Naive thymus-derived CD8-positive, alpha-beta T cell (primary cell): ENCODE data around the gene ARHGAP6. TPM values are rescaled to one million over a fixed set of nuclear protein-coding genes. Genes with fewer than 3 reads are reported as not detected.
"Not testable (repeated sequence)": the region's sequence is repeated elsewhere in the genome, so short reads cannot be mapped to it uniquely, and the experiment has no call there.

Source experiments
- ATAC-seq, 2 donors: fragments of 150-1000 bp; cut with Tn5 transposase in 1 of 2; sonication (Bioruptor Pico), chemical (Tn5 transposase) in 1 of 2; 1 replicate in 1 of 2; 2 replicates in 1 of 2; pipeline ENCODE4 v1.10.0; 2021; ENCODE audit warnings: mild to moderate bottlenecking in 2 of 2, moderate library complexity in 2 of 2
- POLR2A ChIA-PET: fragments of 350-600 bp; sonication (Branson Sonifier 250); formaldehyde crosslinking; loops from one replicate; lab custom pipeline; 2021; ENCODE audit warnings: antibody characterized with exemption; lab: Charles Lee
- DNase-seq, 10 donors: peaks; one replicate each; pipeline versions ENCODE4 v3.0.0 to v3.0.0-alpha.2; 2020 to 2022
- H3K27ac Mint-ChIP-seq, 10 donors: one replicate each; pipeline ENCODE4 v1.8.0; 2020 to 2022; ENCODE audit warnings: mild to moderate bottlenecking in 10 of 10, mixed read lengths in 10 of 10, moderate library complexity in 4 of 10, inconsistent platforms in 1 of 10
- H3K27me3 Mint-ChIP-seq, 5 donors: one replicate each; pipeline ENCODE4 v1.8.0; 2021 to 2022; ENCODE audit warnings: mixed read lengths in 5 of 5
- H3K36me3 Mint-ChIP-seq, 3 donors: one replicate each; pipeline ENCODE4 v1.8.0; 2020 to 2022; ENCODE audit warnings: mixed read lengths in 3 of 3, mild to moderate bottlenecking in 2 of 3, inconsistent platforms in 1 of 3
- H3K4me1 Mint-ChIP-seq, 4 donors: one replicate each; pipeline ENCODE4 v1.8.0; 2021 to 2022; ENCODE audit warnings: mixed read lengths in 4 of 4
- H3K4me3 Mint-ChIP-seq, 10 donors: one replicate each; pipeline ENCODE4 v1.8.0; 2020 to 2022; ENCODE audit warnings: mild to moderate bottlenecking in 10 of 10, mixed read lengths in 10 of 10, moderate library complexity in 6 of 10, inconsistent platforms in 1 of 10
- H3K9me3 Mint-ChIP-seq, 9 donors: one replicate each; pipeline ENCODE4 v1.8.0; 2020 to 2022; ENCODE audit warnings: mixed read lengths in 9 of 9, mild to moderate bottlenecking in 3 of 9, inconsistent platforms in 1 of 9, moderate library complexity in 1 of 9
- polyA plus RNA-seq, 3 donors: library from polyadenylated mRNA; unstranded; fragments of 300-500 nt; fragmentation: Illumina TruSeq; gene quantifications; one replicate each; pipeline ENCODE4 v1.2.3, GENCODE V29; 2021
- total RNA-seq, 8 experiments: library from RNA in 2 of 8; stranded (reverse) in 2 of 8; gene quantifications; one replicate each; pipeline ENCODE4 v1.2.3 and lab custom pipeline; 2021 to 2026

Gene ARHGAP6
- total and polyA plus RNA-seq, 5 experiments from 2014 or later = 0.22 TPM; not detected in 4

DNA sequence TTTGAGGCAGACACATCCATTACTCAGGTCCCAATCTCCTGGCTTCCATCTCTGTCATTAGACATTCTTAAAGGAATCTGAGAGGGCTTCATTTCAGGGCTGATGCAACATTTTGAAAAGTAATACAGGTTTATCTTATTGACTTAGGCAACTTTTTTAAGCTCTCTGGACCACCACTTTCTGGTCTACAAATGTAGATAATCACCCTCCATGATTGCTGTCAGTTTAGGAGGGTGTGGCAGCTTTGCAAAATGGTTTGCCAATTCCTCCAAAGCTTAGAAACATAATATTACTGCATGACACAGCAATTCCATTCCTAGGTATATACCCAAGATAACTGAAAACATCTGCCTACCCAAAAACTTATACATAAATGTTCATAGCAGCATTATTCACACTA lies 77.6 kb downstream of the ARHGAP6 start:
- no peak for DNase-seq
- ATAC-seq = no peak
- no peak overlapping the region for H3K27ac Mint-ChIP-seq
- H3K27me3 Mint-ChIP-seq = peaks cover 0 to 3% (median 0%) of the 10 kb centered on the region in 5 donors
- POLR2A ChIA-PET = no interaction called here
- H3K4me3 Mint-ChIP-seq = no peak overlapping the region
- H3K36me3 Mint-ChIP-seq = no peaks in the 10 kb centered on the region
- peaks cover 0 to 5% (median 0%) of the 10 kb centered on the region in 9 donors for H3K9me3 Mint-ChIP-seq
- peaks cover 4 to 10% (median 8%) of the 10 kb centered on the region in 4 donors for H3K4me1 Mint-ChIP-seq

DNA sequence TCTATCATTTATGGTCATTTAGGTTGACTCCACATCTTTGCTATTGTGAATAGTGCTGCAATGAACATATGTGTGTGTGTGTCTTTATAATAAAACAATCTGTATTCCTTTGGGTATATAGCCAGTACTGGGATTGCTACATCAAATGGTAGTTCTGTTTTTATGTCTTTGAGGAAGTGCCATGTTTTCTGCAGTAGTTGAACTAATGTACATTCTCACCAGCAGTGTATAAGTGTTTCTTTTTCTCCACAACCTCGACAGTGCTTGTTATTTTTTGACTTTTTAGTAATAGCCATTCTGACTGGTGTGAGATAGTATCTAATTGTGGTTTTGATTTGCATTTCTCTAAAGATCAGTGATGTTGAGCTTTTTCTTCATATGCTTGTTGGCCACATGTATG lies 80.5 kb downstream of the ARHGAP6 start:
- H3K4me3 Mint-ChIP-seq = no peak overlapping the region
- peaks cover 0 to 5% (median 0%) of the 10 kb centered on the region in 9 donors for H3K9me3 Mint-ChIP-seq
- POLR2A ChIA-PET = no interaction called here
- H3K27ac Mint-ChIP-seq = no peak overlapping the region
- ATAC-seq (no peak), DNase-seq (no peak)
- H3K36me3 Mint-ChIP-seq = no peaks in the 10 kb centered on the region
- peaks cover 0 to 3% (median 0%) of the 10 kb centered on the region in 5 donors for H3K27me3 Mint-ChIP-seq
- H3K4me1 Mint-ChIP-seq = peaks cover 0 to 2% (median 0%) of the 10 kb centered on the region in 4 donors

DNA sequence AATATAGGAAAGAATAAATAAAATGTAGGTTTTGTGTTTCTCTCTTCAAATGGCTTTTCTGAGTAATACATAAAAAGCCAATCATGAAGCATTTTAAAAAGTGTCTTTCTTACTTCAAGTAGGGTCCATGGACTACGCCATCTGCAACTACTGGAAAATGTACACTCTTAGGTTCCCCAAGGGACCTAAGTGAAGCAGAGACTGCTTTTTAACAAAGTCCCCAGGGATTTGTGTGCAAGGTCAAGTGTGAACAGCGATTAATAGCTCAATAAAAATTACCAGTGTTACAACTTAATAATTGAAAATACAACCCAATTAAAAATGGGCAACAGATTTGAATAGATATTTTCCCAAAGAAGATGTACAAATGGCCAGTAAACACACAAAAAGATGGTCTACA lies 84.9 kb downstream of the ARHGAP6 start:
- peaks cover 0 to 7% (median 1%) of the 10 kb centered on the region in 5 donors for H3K27me3 Mint-ChIP-seq
- H3K36me3 Mint-ChIP-seq = peaks cover 0 to 5% (median 0%) of the 10 kb centered on the region in 3 donors
- POLR2A ChIA-PET = no interaction called here
- ATAC-seq = no peak
- H3K4me3 Mint-ChIP-seq = no peak overlapping the region
- DNase-seq = no peak
- H3K4me1 Mint-ChIP-seq = peaks cover 0 to 3% (median 0%) of the 10 kb centered on the region in 4 donors
- H3K9me3 Mint-ChIP-seq = peaks cover 0 to 6% (median 0%) of the 10 kb centered on the region in 9 donors
- no peak overlapping the region for H3K27ac Mint-ChIP-seq

DNA sequence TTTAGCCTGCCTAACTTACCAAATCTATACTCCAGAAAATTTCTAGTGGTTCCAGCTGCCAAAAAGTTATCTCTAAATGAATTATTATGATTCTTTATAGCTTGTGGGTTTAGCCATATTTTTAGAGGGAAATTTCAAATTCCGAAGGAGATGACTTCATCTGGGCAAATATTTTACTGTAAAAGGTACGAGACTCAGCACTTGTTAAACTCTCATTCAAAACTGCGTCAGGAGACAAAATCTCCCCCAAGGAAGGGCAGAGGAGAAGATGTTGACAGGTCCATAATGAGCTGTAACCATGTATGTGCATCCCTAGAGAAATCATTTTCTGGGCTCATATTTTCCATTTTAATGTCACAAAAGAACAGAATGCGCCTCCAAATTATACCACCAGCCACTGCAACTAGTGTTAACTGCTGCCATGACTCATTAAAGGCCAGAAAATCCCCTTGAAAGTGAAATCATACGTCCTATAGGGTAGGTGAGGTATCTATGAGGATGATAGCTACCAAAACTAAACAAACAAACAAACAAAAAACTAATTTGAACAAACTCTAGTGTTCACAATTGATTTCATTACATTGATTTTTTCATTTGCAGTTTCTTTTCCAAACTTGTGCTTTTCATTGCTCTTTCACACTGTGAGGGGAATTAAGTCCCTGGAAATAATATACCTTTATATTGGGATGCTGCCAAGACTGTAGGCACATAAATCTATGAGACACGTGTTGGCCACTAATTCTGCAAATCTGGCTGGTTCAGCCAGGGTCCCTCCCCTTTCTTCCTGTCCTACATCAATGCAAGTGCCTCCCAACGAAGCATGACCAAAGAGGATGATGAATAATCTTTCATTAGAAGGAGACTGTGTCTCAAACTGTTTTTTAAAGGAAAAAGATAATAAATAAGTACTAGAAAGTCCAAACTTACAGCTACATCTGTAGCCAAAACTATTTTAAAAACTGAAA lies 85.8 kb downstream of the ARHGAP6 start:
- Mint-ChIP-seq H3K9me3 (peaks cover 0 to 6% (median 0%) of the 10 kb centered on the region in 9 donors), H3K4me3 (no peak overlapping the region), H3K36me3 (peaks cover 0 to 5% (median 0%) of the 10 kb centered on the region in 3 donors), H3K27ac (no peak overlapping the region), H3K4me1 (peaks cover 0 to 3% (median 0%) of the 10 kb centered on the region in 4 donors), H3K27me3 (peaks cover 0 to 7% (median 1%) of the 10 kb centered on the region in 5 donors)
- DNase-seq (no peak), ATAC-seq (no peak)
- POLR2A ChIA-PET = no interaction called here

DNA sequence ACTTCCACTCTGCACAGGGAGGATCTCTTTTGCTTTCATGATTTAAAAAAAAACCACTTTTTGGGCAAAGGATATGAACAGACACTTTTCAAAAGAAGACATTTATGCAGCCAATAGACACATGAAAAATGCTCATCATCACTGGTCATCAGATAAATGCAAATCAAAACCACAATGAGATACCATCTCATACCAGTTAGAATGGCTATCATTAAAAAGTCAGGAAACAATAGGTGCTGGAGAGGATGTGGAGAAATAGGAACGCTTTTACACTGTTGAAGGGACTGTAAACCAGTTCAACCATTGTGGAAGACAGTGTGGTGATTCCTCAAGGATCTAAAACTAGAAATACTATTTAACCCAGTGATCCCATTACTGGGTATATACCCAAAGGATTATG lies 87.4 kb downstream of the ARHGAP6 start:
- DNase-seq, H3K4me1 Mint-ChIP-seq, ATAC-seq, H3K4me3 Mint-ChIP-seq, H3K9me3 Mint-ChIP-seq, H3K36me3 Mint-ChIP-seq, POLR2A ChIA-PET, H3K27me3 Mint-ChIP-seq, H3K27ac Mint-ChIP-seq: not testable (repeated sequence)

DNA sequence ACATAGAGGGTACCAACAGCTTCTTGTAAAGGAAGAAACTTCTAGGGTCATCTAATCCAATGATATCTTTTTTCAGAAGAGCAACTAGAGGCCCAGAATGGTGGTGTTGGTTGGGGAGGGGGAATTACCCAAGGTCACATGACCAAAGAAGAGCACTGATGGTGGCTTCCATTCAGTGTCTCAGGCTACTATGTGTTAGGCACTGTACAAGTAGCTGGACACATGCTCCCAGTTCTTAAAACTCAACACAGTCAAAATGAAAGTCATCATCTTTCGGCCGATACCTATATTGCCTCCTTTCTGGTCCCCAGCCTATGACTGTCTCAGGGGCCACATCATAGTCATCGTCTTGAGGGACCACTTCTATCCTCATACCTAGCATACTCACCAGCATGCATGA lies 88.1 kb downstream of the ARHGAP6 start:
- DNase-seq = no peak
- no peak for ATAC-seq
- peaks cover 0 to 7% (median 1%) of the 10 kb centered on the region in 5 donors for H3K27me3 Mint-ChIP-seq
- POLR2A ChIA-PET = no interaction called here
- no peak overlapping the region for H3K4me3 Mint-ChIP-seq
- H3K27ac Mint-ChIP-seq = no peak overlapping the region
- H3K9me3 Mint-ChIP-seq = peaks cover 0 to 6% (median 0%) of the 10 kb centered on the region in 9 donors
- peaks cover 0 to 3% (median 0%) of the 10 kb centered on the region in 4 donors for H3K4me1 Mint-ChIP-seq
- H3K36me3 Mint-ChIP-seq = peaks cover 0 to 5% (median 0%) of the 10 kb centered on the region in 3 donors

DNA sequence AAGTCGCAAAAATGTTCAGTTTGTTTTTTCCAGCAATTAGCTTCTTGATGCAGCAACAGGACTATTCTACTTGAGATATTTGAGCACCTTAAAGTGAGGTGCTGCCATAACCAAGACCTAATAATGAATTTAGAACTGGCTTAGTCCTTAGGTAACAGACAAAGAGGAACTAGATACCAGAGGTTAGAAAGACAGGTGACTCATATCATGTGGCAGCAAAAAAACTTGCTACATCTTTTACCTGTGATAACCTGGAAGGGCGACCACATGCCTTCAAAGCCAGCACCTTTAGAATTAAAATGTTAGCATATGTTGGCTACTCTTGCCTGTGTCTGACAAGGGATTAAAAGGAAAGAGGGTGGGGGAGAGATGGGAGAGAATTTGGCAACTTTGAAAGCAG lies 90.4 kb downstream of the ARHGAP6 start:
- Mint-ChIP-seq H3K4me1 (peaks cover 0 to 3% (median 0%) of the 10 kb centered on the region in 4 donors), H3K27ac (no peak overlapping the region), H3K4me3 (no peak overlapping the region), H3K36me3 (peaks cover 0 to 5% (median 0%) of the 10 kb centered on the region in 3 donors), H3K27me3 (peaks cover 0 to 7% (median 1%) of the 10 kb centered on the region in 5 donors), H3K9me3 (peaks cover 0 to 8% (median 0%) of the 10 kb centered on the region in 9 donors)
- POLR2A ChIA-PET = no interaction called here
- ATAC-seq (no peak), DNase-seq (no peak)

DNA sequence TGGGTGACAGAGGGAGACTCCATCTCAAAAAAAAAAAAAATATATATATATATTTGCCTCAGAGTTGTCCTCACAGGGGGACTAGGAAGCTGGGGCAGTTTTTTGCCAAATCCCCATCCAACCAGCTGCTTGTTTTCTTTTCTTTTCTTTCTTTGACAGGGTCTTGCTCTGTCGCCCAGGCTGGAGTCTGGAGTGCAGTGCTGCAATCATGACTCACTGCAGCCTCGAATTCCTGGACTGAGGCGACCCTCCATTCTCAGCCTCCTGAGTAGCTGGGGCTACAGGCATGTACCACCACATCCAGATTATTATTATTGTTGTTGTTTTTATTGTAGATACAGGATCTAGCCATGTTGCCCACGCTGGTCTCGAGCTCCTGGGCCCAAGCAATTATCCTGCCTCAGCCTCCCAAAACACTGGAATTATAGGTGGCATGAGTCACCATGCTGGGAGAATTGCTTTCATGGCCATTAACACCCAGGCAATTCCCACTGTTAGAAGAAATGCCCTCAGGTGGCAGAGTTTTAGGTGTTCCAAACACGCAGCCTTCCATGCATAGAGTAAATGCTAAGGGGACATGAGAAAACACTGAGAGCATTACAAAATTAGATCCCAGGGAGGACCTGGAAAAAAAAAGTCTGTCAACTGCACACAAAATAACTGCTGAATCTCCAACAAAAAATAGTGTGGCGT lies 98.0 kb downstream of the ARHGAP6 start:
- no peak for DNase-seq
- H3K27me3 Mint-ChIP-seq = peaks cover 0 to 2% (median 0%) of the 10 kb centered on the region in 5 donors
- no peak for ATAC-seq
- no peaks in the 10 kb centered on the region for H3K36me3 Mint-ChIP-seq
- no peak overlapping the region for H3K4me3 Mint-ChIP-seq
- H3K9me3 Mint-ChIP-seq = peaks cover 0 to 3% (median 0%) of the 10 kb centered on the region in 9 donors
- no peak overlapping the region for H3K27ac Mint-ChIP-seq
- no peaks in the 10 kb centered on the region for H3K4me1 Mint-ChIP-seq
- POLR2A ChIA-PET = no interaction called here

DNA sequence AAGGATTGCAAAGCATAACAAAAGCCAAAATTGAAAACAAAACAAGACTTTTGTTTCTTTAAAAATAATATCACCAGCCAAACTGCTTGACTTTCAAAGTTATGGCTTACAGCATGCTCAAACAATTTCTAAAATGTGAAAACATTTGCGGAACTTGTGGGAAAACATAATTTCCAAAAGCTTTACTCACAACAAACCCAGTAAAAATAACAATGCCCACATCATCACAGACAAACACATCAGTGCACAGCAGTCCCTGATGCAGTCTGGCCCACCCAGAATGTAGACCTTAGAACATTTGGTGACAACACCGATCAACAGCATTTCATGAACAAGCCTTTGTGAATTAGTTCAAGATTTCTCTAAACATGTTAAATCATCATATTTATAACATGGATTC lies 98.9 kb downstream of the ARHGAP6 start:
- peaks cover 0 to 2% (median 0%) of the 10 kb centered on the region in 5 donors for H3K27me3 Mint-ChIP-seq
- H3K4me3 Mint-ChIP-seq = no peak overlapping the region
- no peak for ATAC-seq
- H3K36me3 Mint-ChIP-seq = no peaks in the 10 kb centered on the region
- peaks cover 0 to 3% (median 0%) of the 10 kb centered on the region in 9 donors for H3K9me3 Mint-ChIP-seq
- no peak for DNase-seq
- POLR2A ChIA-PET = no interaction called here
- H3K4me1 Mint-ChIP-seq = no peaks in the 10 kb centered on the region
- no peak overlapping the region for H3K27ac Mint-ChIP-seq

DNA sequence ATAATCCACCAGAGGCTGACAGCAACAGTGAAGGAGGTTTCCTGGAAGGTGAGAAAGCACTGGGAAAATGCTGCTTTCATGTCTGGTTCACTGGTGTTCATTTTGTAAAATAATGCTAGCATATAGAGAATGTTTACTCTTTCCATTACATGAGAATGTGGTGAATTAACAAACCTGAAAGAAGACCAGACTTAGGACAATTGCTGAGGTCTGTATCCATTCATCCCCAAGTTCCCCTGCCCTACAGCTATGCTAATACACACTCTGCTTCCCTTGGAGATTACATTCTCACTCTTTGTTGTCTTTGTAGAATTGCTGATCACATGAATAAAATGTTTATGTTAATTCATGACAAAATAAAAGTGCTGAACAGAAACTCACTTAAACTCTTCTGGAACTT lies 99.5 kb downstream of the ARHGAP6 start:
- POLR2A ChIA-PET = no interaction called here

DNA sequence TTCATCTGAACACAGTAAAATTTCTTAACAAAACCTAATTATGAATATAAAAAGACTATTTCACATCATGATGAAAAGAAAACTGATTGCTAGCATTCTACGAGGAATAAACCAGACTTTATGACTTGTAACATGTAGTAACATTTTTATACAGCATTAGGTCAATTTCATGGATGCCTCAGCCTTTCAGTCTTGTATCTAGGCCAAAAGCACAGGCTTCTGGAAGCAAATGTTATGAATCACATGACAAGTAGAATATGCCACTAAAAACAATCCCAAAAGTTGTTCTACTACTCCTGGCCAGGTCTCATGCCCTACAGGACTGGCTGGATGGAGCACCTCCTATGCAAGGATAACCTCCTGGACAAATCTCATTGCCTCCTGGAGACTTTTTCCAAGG lies 101.2 kb downstream of the ARHGAP6 start:
- no peaks in the 10 kb centered on the region for H3K9me3 Mint-ChIP-seq
- H3K27ac Mint-ChIP-seq = no peak overlapping the region
- DNase-seq = no peak
- no peaks in the 10 kb centered on the region for H3K36me3 Mint-ChIP-seq
- peaks cover 0 to 2% (median 0%) of the 10 kb centered on the region in 5 donors for H3K27me3 Mint-ChIP-seq
- POLR2A ChIA-PET = no interaction called here
- no peaks in the 10 kb centered on the region for H3K4me1 Mint-ChIP-seq
- H3K4me3 Mint-ChIP-seq = no peak overlapping the region
- ATAC-seq = no peak

More for the DNA sequence above, 99.5 kb downstream of the ARHGAP6 start:
- no peak for ATAC-seq
- no peaks in the 10 kb centered on the region for H3K36me3 Mint-ChIP-seq
- H3K4me3 Mint-ChIP-seq = no peak overlapping the region
- H3K9me3 Mint-ChIP-seq = peaks cover 0 to 3% (median 0%) of the 10 kb centered on the region in 9 donors
- H3K4me1 Mint-ChIP-seq = no peaks in the 10 kb centered on the region
- DNase-seq = no peak
- peaks cover 0 to 2% (median 0%) of the 10 kb centered on the region in 5 donors for H3K27me3 Mint-ChIP-seq
- no peak overlapping the region for H3K27ac Mint-ChIP-seq

DNA sequence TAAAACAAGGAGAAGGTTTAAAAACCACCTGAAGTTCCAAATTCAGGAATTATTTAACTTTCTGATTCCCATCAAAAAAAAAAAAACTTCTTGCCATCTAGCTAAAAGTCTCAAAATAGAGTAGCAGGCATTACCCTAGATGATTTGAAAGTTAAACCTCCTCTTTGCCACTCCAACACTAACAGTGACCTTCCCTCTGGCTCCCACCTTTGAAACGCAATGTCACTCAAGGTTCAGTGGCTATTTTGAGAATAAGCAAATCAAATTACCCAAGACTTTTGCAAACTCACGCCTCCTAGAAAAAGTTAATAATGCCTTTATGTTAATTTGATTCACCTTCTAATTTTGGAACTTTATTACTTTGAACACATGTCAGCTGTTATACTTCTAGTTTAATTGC lies 103.2 kb downstream of the ARHGAP6 start:
- no peak for DNase-seq
- H3K36me3 Mint-ChIP-seq = no peaks in the 10 kb centered on the region
- no peak overlapping the region for H3K4me3 Mint-ChIP-seq
- H3K27ac Mint-ChIP-seq = no peak overlapping the region
- POLR2A ChIA-PET = no interaction called here
- peaks cover 0 to 2% (median 0%) of the 10 kb centered on the region in 5 donors for H3K27me3 Mint-ChIP-seq
- ATAC-seq = no peak
- no peaks in the 10 kb centered on the region for H3K9me3 Mint-ChIP-seq
- no peaks in the 10 kb centered on the region for H3K4me1 Mint-ChIP-seq

DNA sequence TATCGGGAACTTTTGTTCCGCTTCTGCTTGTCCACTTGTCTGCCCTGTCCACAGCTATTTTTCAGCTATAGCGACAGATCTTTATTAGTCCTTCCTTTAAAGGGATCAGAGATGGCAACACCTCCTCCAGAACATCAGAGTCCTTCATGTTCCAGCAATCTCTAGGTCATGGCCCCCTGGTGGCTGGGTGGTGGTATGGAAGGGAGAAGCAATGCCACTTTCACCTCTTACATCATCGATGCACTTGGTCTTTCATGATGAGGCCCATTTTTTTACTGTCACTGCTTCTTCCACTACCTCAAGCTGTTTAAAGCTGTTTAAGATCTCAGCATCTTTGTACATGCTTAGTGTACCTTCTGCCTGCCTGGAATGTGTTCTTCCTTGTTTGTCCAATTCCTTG lies 106.7 kb downstream of the ARHGAP6 start:
- DNase-seq = peak; percentile 2 to 63 (median 22)
- POLR2A ChIA-PET = no interaction called here
- H3K36me3 Mint-ChIP-seq = no peaks in the 10 kb centered on the region
- H3K27me3 Mint-ChIP-seq = peaks cover 2 to 6% (median 5%) of the 10 kb centered on the region in 5 donors
- ATAC-seq = peak in 1 of 2 donors; percentile 40
- H3K27ac Mint-ChIP-seq = no peak overlapping the region
- H3K4me1 Mint-ChIP-seq = no peaks in the 10 kb centered on the region
- H3K4me3 Mint-ChIP-seq = no peak overlapping the region
- no peaks in the 10 kb centered on the region for H3K9me3 Mint-ChIP-seq
